ACC112 (cell line): Measurements from ENCODE around the gene IL17A.
"Not testable (repeated sequence)": the region's sequence is repeated elsewhere in the genome, so short reads cannot be mapped to it uniquely, and the experiment has no call there.

Source experiments
- H2AFZ ChIP-seq: fragments of 200-600 bp; sonication (generic); one replicate; pipeline ENCODE4 v1.6.0; 2017; ENCODE audit warnings: antibody characterized with exemption, low read length; ENCODE audit not compliant: unreplicated experiment
- H3K27ac ChIP-seq: fragments of 200-600 bp; sonication (generic); 2 replicates; pipeline ENCODE4 v1.5.1; 2014; ENCODE audit warnings: low read depth, mild to moderate bottlenecking, antibody characterized with exemption, low read length, moderate library complexity
- H3K27me3 ChIP-seq: fragments of 200-600 bp; sonication (generic); 2 replicates; pipeline ENCODE4 v1.6.1; 2014; ENCODE audit warnings: mild to moderate bottlenecking, antibody characterized with exemption, low read length, moderate library complexity, mixed read lengths; ENCODE audit not compliant: insufficient read depth
- H3K36me3 ChIP-seq: fragments of 200-600 bp; sonication (generic); 2 replicates; pipeline ENCODE4 v1.6.1; 2016; ENCODE audit warnings: mild to moderate bottlenecking, antibody characterized with exemption, low read length, moderate library complexity, mixed read lengths; ENCODE audit not compliant: insufficient read depth
- H3K4me1 ChIP-seq: fragments of 200-600 bp; sonication (generic); one replicate; pipeline ENCODE4 v1.6.1; 2016; ENCODE audit warnings: low read length, mixed read lengths; ENCODE audit not compliant: insufficient read depth, unreplicated experiment, control insufficient read depth
- H3K4me3 ChIP-seq: fragments of 200-600 bp; sonication (generic); 2 replicates; pipeline ENCODE4 v1.5.1; 2014; ENCODE audit warnings: mild to moderate bottlenecking, low read depth, low read length
- H3K79me2 ChIP-seq: fragments of 200-600 bp; sonication (generic); one replicate; pipeline ENCODE4 v1.6.0; 2016; ENCODE audit warnings: low read length; ENCODE audit not compliant: control insufficient read depth, unreplicated experiment, insufficient read depth

The IL17A gene

GRCh38 chr6:52189974-52190373 lies 3.8 kb downstream of the IL17A start:
- Histone ChIP-seq H2AFZ (no peak overlapping the region), H3K4me1 (no peaks in the 10 kb centered on the region), H3K27me3 (peaks cover 53% of the 10 kb centered on the region), H3K27ac (no peak overlapping the region), H3K4me3 (no peak overlapping the region), H3K79me2 (no peaks in the 10 kb centered on the region), H3K36me3 (no peaks in the 10 kb centered on the region)

GRCh38 chr6:52190409-52190808 lies 4.2 kb downstream of the IL17A start:
- Histone ChIP-seq H3K36me3 (no peaks in the 10 kb centered on the region), H3K4me3 (no peak overlapping the region), H3K27me3 (peaks cover 51% of the 10 kb centered on the region), H3K79me2 (no peaks in the 10 kb centered on the region), H2AFZ (no peak overlapping the region), H3K27ac (no peak overlapping the region), H3K4me1 (no peaks in the 10 kb centered on the region)

GRCh38 chr6:52191824-52192223 lies 5.6 kb downstream of the IL17A start:
- H3K79me2 ChIP-seq: no peaks in the 10 kb centered on the region
- H3K27me3 ChIP-seq: peaks cover 44% of the 10 kb centered on the region
- H3K36me3 ChIP-seq: no peaks in the 10 kb centered on the region
- H2AFZ ChIP-seq: no peak overlapping the region
- H3K4me1 ChIP-seq: no peaks in the 10 kb centered on the region
- no peak overlapping the region for H3K4me3 ChIP-seq
- no peak overlapping the region for H3K27ac ChIP-seq

- H3K79me2 ChIP-seq: no peaks in the 10 kb centered on the region
- no peak overlapping the region for H2AFZ ChIP-seq
- H3K4me1 ChIP-seq: no peaks in the 10 kb centered on the region
- no peaks in the 10 kb centered on the region for H3K36me3 ChIP-seq
- H3K27ac ChIP-seq: no peak overlapping the region
- peaks cover 17% of the 10 kb centered on the region for H3K27me3 ChIP-seq
- H3K4me3 ChIP-seq: no peak overlapping the region
Observed at GRCh38 chr6:52195886-52196285, 9.7 kb downstream of the IL17A start.

- not testable (repeated sequence) for H2AFZ ChIP-seq, H3K36me3 ChIP-seq, H3K4me3 ChIP-seq, H3K27ac ChIP-seq, H3K79me2 ChIP-seq, H3K4me1 ChIP-seq
- H3K27me3 ChIP-seq: peaks cover 12% of the 10 kb centered on the region; the same call in 1 of the 2 replicates
Observed at GRCh38 chr6:52200088-52200487, 13.9 kb downstream of the IL17A start.

- H3K4me1 ChIP-seq: no peaks in the 10 kb centered on the region
- no peak overlapping the region for H3K4me3 ChIP-seq
- no peaks in the 10 kb centered on the region for H3K36me3 ChIP-seq
- peaks cover 12% of the 10 kb centered on the region; the same call in 1 of the 2 replicates for H3K27me3 ChIP-seq
- no peak overlapping the region for H2AFZ ChIP-seq
- H3K27ac ChIP-seq: no peak overlapping the region
- no peaks in the 10 kb centered on the region for H3K79me2 ChIP-seq
Observed at GRCh38 chr6:52201046-52201445, 14.9 kb downstream of the IL17A start.

- Histone ChIP-seq H3K27me3 (peaks cover 12% of the 10 kb centered on the region; the same call in 1 of the 2 replicates), H3K4me3 (no peak overlapping the region), H2AFZ (no peak overlapping the region), H3K4me1 (no peaks in the 10 kb centered on the region), H3K79me2 (no peaks in the 10 kb centered on the region), H3K27ac (no peak overlapping the region), H3K36me3 (no peaks in the 10 kb centered on the region)
Observed at GRCh38 chr6:52201493-52201892, 15.3 kb downstream of the IL17A start.

GRCh38 chr6:52207066-52207465 lies 20.9 kb downstream of the IL17A start:
- Histone ChIP-seq H3K27ac (no peak overlapping the region), H2AFZ (no peak overlapping the region), H3K4me1 (no peaks in the 10 kb centered on the region), H3K79me2 (no peaks in the 10 kb centered on the region), H3K27me3 (peaks cover 7% of the 10 kb centered on the region; the same call in 1 of the 2 replicates), H3K36me3 (no peaks in the 10 kb centered on the region), H3K4me3 (no peak overlapping the region)

- H3K27me3 ChIP-seq: peaks cover 23% of the 10 kb centered on the region; the same call in 1 of the 2 replicates
- no peaks in the 10 kb centered on the region for H3K79me2 ChIP-seq
- H3K4me3 ChIP-seq: no peak overlapping the region
- H3K27ac ChIP-seq: no peak overlapping the region
- H2AFZ ChIP-seq: no peak overlapping the region
- no peaks in the 10 kb centered on the region for H3K36me3 ChIP-seq
- H3K4me1 ChIP-seq: no peaks in the 10 kb centered on the region
Observed at GRCh38 chr6:52208612-52209011, 22.4 kb downstream of the IL17A start.

GRCh38 chr6:52209770-52210169 lies 23.6 kb downstream of the IL17A start:
- Histone ChIP-seq H2AFZ (no peak overlapping the region), H3K27me3 (peaks cover 33% of the 10 kb centered on the region), H3K4me1 (no peaks in the 10 kb centered on the region), H3K4me3 (no peak overlapping the region), H3K36me3 (no peaks in the 10 kb centered on the region), H3K27ac (no peak overlapping the region), H3K79me2 (no peaks in the 10 kb centered on the region)

- Histone ChIP-seq H3K4me1 (no peaks in the 10 kb centered on the region), H3K4me3 (no peak overlapping the region), H3K36me3 (no peaks in the 10 kb centered on the region), H2AFZ (no peak overlapping the region), H3K79me2 (no peaks in the 10 kb centered on the region), H3K27me3 (peaks cover 38% of the 10 kb centered on the region), H3K27ac (no peak overlapping the region)
Observed at GRCh38 chr6:52210227-52210626, 24.1 kb downstream of the IL17A start.
